Panc1 (cell line): ENCODE measurements around the gene LDB3. TPM values are rescaled to one million over a fixed set of nuclear protein-coding genes. Genes with fewer than 3 reads are reported as not detected.
A peak's percentile ranks its signal among the peaks of the same experiment; 100 is the strongest.

Experiments used
- ATAC-seq: fragments of 200-7000 bp; cut with Tn5 transposase; 2 replicates; pipeline ENCODE4 v1.9.1; 2020; ENCODE audit warnings: mild to moderate bottlenecking, moderate library complexity
- BruUV-seq: library from RNA; stranded (reverse); fragments of 400-500 nt; replicated peaks from 2 replicates; lab custom pipeline; 2021; lab: Mats Ljungman, UMichigan
- CTCF ChIA-PET: fragments of 300-600 bp; sonication (Branson Sonifier 250); formaldehyde crosslinking; loops from one replicate; lab custom pipeline; 2022; ENCODE audit warnings: antibody characterized with exemption; lab: Charles Lee
- POLR2A ChIA-PET: fragments of 300-600 bp; sonication (Branson Sonifier 250); formaldehyde crosslinking; loops from one replicate; lab custom pipeline; 2022; ENCODE audit warnings: antibody characterized with exemption; lab: Charles Lee
- DNase-seq: peaks from one replicate; pipeline ENCODE4 v3.0.0-alpha.2; 2010; ENCODE audit warnings: low read depth, low spot score
- H3K27ac ChIP-seq: 2 replicates; pipeline ENCODE4 v1.5.1; 2011; ENCODE audit warnings: mild to moderate bottlenecking, low read length, inconsistent platforms
- H3K27me3 ChIP-seq: fragments of 200-500 bp; sonication (Bioruptor generic); 2 replicates; pipeline ENCODE4 v1.6.0; 2014; ENCODE audit warnings: low read length, inconsistent platforms; ENCODE audit not compliant: control insufficient read depth, insufficient read depth
- H3K36me3 ChIP-seq: fragments of 200-500 bp; sonication (Bioruptor generic); 2 replicates; pipeline ENCODE4 v1.5.1; 2014; ENCODE audit warnings: inconsistent platforms, mild to moderate bottlenecking, low read length, moderate library complexity; ENCODE audit not compliant: control insufficient read depth, insufficient read depth
- H3K4me1 ChIP-seq: 2 replicates; pipeline ENCODE4 v1.5.1; 2011; ENCODE audit warnings: inconsistent platforms, mild to moderate bottlenecking, low read length, moderate library complexity; ENCODE audit not compliant: control insufficient read depth, insufficient read depth
- H3K4me3 ChIP-seq, 2 experiments: 2 replicates each; pipeline ENCODE4 v1.5.1; 2011 to 2012; ENCODE audit warnings: low read depth in 2 of 2, low read length in 2 of 2, mild to moderate bottlenecking in 2 of 2, inconsistent platforms in 1 of 2, moderate library complexity in 1 of 2
- H3K9me3 ChIP-seq: fragments of 200-500 bp; sonication (Bioruptor generic); 2 replicates; pipeline ENCODE4 v1.5.1; 2014; ENCODE audit warnings: low read depth, mild to moderate bottlenecking, inconsistent platforms, low read length, moderate library complexity; ENCODE audit not compliant: control insufficient read depth, insufficient read depth
- CTCF ChIP-seq: fragments of 450-650 bp; IDR thresholded peaks from 2 replicates; pipeline ENCODE4 v1.5.1; 2017; ENCODE audit warnings: mild to moderate bottlenecking
- POLR2AphosphoS5 ChIP-seq: IDR thresholded peaks from 2 replicates; pipeline ENCODE4 v1.6.1; 2012; ENCODE audit warnings: mild to moderate bottlenecking, low read depth, low read length, moderate library complexity
- REST ChIP-seq, 2 experiments: IDR thresholded peaks; 2 replicates each; pipeline ENCODE4 v1.6.1; 2011 to 2012; ENCODE audit warnings: low read depth in 2 of 2, control low read depth in 1 of 2, low read length in 1 of 2, mild to moderate bottlenecking in 1 of 2, moderate library complexity in 1 of 2; ENCODE audit not compliant: insufficient read depth in 1 of 2
- SIN3A ChIP-seq: IDR thresholded peaks from 2 replicates; pipeline ENCODE4 v1.6.1; 2012; ENCODE audit warnings: low read depth, mild to moderate bottlenecking, low read length, moderate library complexity, borderline replicate concordance; ENCODE audit not compliant: insufficient read depth
- TCF7L2 ChIP-seq: IDR thresholded peaks from 2 replicates; pipeline ENCODE4 v1.6.1; 2011; ENCODE audit warnings: mild to moderate bottlenecking, low read depth, low read length, inconsistent platforms
- in situ Hi-C: cut with HindIII; loops from 2 replicates; pipeline ENCODE4 v1.10.0; 2016; ENCODE audit warnings: low sequenced_read_pairs, low pct_unique_long_range_greater_than_20kb
- intact Hi-C: fragments of 100-400 bp; cut with micrococcal nuclease; formaldehyde crosslinking; loops from one replicate; pipeline ENCODE4 v1.10.0; 2022; ENCODE audit not compliant: unreplicated experiment
- total RNA-seq: library from RNA; stranded (reverse); gene quantifications from one replicate; pipeline ENCODE4 v1.2.1, GENCODE V29; 2021; ENCODE audit not compliant: unreplicated experiment

LDB3 gene
- total RNA-seq, 1 experiment from 2014 or later: 0.15 TPM

DNA sequence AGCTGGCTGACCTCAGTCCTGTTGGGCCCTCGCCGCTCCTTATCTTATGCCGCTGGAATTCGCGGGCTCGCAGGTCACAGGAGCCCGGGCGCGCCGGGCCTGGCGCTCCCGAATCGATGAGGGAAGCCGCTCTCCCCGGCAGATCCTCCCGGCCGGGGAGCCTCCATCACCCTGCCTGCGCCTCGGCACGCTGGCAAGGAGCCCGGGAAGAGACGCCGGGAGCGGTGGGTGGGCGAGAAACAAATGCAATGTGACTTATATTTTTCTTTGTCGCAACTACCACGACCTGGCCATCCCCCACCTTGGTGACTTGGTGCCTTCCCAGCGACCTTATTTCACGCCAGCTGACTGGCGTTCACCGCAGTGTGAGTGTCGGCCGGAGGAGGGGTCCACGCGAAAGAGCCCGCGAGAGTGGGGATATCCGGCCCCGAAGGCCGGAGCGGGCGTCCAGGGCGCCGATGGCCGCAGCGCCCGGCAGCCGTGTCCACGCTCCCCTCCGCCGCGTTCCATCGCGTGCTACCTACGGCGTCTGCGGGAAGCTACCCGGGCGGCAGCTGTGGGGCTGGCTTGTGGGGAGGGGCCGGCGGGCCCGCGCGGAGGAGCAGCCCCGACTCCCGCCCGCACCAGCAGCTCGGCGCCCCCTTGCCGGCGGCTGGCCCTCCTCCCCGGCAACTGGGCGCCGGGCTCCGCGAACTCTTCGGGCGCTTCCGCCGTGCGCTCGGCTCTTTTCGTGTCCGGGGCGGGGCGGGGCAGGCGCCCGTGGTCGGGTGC, 87.6 kb downstream of the LDB3 start:
- no peak for TF ChIP-seq REST (IDR thresholded peaks at IDR 0.05; ENCODE audit: insufficient read depth in 1 of 2, low read depth in 2 of 2, low read length in 1 of 2)
- peak; percentile 63; the same call in 1 of the 2 replicates for TF ChIP-seq SIN3A
- TF ChIP-seq POLR2AphosphoS5: peak; percentile 79
- TF ChIP-seq CTCF: no peak
- TF ChIP-seq TCF7L2: no peak
- no TSS peak for BruUV-seq
- no peak for DNase-seq
- Histone ChIP-seq H3K27ac (peak overlapping the region; percentile 94), H3K9me3 (no peaks in the 10 kb centered on the region), H3K4me1 (peaks cover 21% of the 10 kb centered on the region), H3K36me3 (no peaks in the 10 kb centered on the region), H3K27me3 (no peaks in the 10 kb centered on the region), H3K4me3 (peak overlapping the region; percentile 71 to 82)
- in situ Hi-C loops (no loop called here), intact Hi-C loops (loop anchor here (5.0 kb wide), 1 partner anchor 141 kb away; no protein-coding TSS in a partner anchor)
- ATAC-seq: peak; percentile 92
- ChIA-PET CTCF (no interaction called here), POLR2A (interaction anchor here (0.6 kb wide), 2 partner anchors 17 to 53 kb away, joined by 8 to 10 read pairs; no protein-coding TSS in a partner anchor)

DNA sequence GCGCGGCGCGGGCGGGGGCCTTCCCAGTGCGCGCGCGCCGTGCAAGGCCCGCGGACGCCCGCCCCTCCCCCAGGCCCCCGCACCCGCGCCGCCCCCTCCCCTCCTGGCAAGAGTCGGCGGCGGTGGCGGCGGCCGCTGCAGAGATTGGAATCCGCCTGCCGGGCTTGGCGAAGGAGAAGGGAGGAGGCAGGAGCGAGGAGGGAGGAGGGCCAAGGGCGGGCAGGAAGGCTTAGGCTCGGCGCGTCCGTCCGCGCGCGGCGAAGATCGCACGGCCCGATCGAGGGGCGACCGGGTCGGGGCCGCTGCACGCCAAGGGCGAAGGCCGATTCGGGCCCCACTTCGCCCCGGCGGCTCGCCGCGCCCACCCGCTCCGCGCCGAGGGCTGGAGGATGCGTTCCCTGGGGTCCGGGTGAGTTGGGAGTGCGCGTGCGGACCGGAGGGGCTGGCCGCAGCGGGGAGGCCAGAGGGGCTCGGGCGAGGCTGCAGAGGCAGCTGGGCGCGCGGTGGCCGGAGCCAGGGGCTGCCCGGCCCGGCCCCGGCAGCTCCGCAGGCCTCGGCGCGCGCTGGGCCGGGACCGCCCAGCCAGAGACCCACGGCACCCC, 88.3 kb downstream of the LDB3 start, which contains the start of gene BMPR1A:
BMPR1A (plus strand) TSS at position 109 of the 602 bp plus-strand sequence. CDS start 119,400 bp downstream, outside the sequence.
- DNase-seq: no peak
- peak within 1 kb of the TSS; percentile 71 to 88 for H3K4me3 ChIP-seq
- no peaks in the 10 kb centered on the region for H3K27me3 ChIP-seq
- H3K36me3 ChIP-seq: no peaks in the 10 kb centered on the region
- H3K27ac ChIP-seq: peak within 1 kb of the TSS; percentile 94
- in situ Hi-C loops: no loop called here
- no TSS peak for BruUV-seq
- POLR2A ChIA-PET: interaction anchor here (0.6 kb wide), 2 partner anchors 17 to 53 kb away, joined by 8 to 10 read pairs; no protein-coding TSS in a partner anchor
- H3K9me3 ChIP-seq: no peaks in the 10 kb centered on the region
- intact Hi-C loops: loop anchor here (5.0 kb wide), 1 partner anchor 141 kb away; no protein-coding TSS in a partner anchor
- ATAC-seq: peak; percentile 85
- CTCF ChIA-PET: no interaction called here
- no peak for TF ChIP-seq CTCF
- no peak for TF ChIP-seq REST (IDR thresholded peaks at IDR 0.05; ENCODE audit: insufficient read depth in 1 of 2, low read depth in 2 of 2, low read length in 1 of 2)
- no peak for TF ChIP-seq SIN3A
- no peak for TF ChIP-seq TCF7L2
- TF ChIP-seq POLR2AphosphoS5: no peak
- H3K4me1 ChIP-seq: peaks cover 23% of the 10 kb centered on the region
